Mucosa of descending colon (tissue), 3 donors: ENCODE data around the gene SIK2. TPM values are rescaled to one million over a fixed set of nuclear protein-coding genes. Genes with fewer than 3 reads are reported as not detected.

Source experiments
- ATAC-seq: fragments of 200-7000 bp; cut with Tn5 transposase; one replicate; pipeline ENCODE4 v1.9.1; 2020; ENCODE audit warnings: mild to moderate bottlenecking, moderate library complexity
- DNase-seq, 3 donors: peaks; one replicate each; pipeline ENCODE4 v3.0.0-alpha.2; 2020
- H3K36me3 ChIP-seq: fragments of 200-600 bp; one replicate; pipeline ENCODE4 v1.8.0; 2021; ENCODE audit warnings: low read depth, mild to moderate bottlenecking
- H3K4me1 ChIP-seq: fragments of 200-600 bp; one replicate; pipeline ENCODE4 v1.8.0; 2021; ENCODE audit warnings: low read depth, mild to moderate bottlenecking
- H3K4me3 ChIP-seq: fragments of 200-600 bp; one replicate; pipeline ENCODE4 v1.8.0; 2021; ENCODE audit warnings: mild to moderate bottlenecking
- H3K9me3 ChIP-seq: fragments of 200-600 bp; one replicate; pipeline ENCODE4 v1.8.0; 2021; ENCODE audit warnings: mild to moderate bottlenecking
- intact Hi-C, 2 donors: fragments of 100-400 bp; cut with DNase I in 1 of 2; cut with micrococcal nuclease in 1 of 2; formaldehyde crosslinking; loops; one replicate each; pipeline versions ENCODE4 v1.11.0 to v1.11.1; 2022; cut with DNase I, micrococcal nuclease
- total RNA-seq, 3 donors: library from RNA; stranded (reverse); fragmentation: NEBNext Ultra II Directional in 2 of 3; extraction: Animal tissue kit (Norgen Biotek cat#: 25700) in 2 of 3; gene quantifications; one replicate each; pipeline versions ENCODE4 v1.2.1 to v1.2.4, GENCODE V29; 2021 to 2023
- TF ChIP-seq, protein P1 (sequence below): fragments of 200-600 bp; IDR thresholded peaks from one replicate; pipeline ENCODE4 v1.8.0; 2022; ENCODE audit warnings: antibody characterized with exemption, mild to moderate bottlenecking
- donor health status: DM: no; HTN: no; CAD: no; lungs with moderate emphysema.
- donor health status: DM: no; HTN: no; CAD: no.
- donor health status: DM: no; HTN: yes; CAD: no.

SIK2 gene
- total RNA-seq, 3 donors from 2014 or later, result 22.0 to 23.0 (median 22.7) TPM

DNA sequence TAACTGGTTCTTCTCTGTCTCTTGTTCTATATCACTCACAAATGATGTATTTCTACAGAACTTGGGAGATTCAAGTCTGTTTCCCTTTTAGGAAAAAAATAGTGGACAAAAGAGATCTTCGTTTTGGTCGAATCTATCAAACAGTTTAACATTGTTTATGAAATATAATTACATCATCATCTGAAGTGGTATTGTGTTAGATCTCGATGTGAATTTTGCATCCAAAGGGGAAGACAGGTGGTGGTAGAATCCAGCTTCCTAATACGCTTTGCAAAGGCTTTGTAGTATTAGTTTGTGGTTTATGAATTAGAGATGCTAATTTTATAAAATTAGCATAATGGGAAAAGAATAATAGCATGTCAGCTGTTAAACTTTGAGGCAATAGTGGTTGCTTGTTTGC is 3.4 kb downstream of the SIK2 start:
- no peak overlapping the region for H3K4me3 ChIP-seq
- H3K36me3 ChIP-seq, result no peaks in the 10 kb centered on the region
- intact Hi-C loops, result no loop called here
- H3K4me1 ChIP-seq, result peaks cover 20% of the 10 kb centered on the region
- H3K9me3 ChIP-seq, result no peaks in the 10 kb centered on the region
- TF ChIP-seq, protein P1, sequence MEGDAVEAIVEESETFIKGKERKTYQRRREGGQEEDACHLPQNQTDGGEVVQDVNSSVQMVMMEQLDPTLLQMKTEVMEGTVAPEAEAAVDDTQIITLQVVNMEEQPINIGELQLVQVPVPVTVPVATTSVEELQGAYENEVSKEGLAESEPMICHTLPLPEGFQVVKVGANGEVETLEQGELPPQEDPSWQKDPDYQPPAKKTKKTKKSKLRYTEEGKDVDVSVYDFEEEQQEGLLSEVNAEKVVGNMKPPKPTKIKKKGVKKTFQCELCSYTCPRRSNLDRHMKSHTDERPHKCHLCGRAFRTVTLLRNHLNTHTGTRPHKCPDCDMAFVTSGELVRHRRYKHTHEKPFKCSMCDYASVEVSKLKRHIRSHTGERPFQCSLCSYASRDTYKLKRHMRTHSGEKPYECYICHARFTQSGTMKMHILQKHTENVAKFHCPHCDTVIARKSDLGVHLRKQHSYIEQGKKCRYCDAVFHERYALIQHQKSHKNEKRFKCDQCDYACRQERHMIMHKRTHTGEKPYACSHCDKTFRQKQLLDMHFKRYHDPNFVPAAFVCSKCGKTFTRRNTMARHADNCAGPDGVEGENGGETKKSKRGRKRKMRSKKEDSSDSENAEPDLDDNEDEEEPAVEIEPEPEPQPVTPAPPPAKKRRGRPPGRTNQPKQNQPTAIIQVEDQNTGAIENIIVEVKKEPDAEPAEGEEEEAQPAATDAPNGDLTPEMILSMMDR, result no peak
- ATAC-seq (no peak), DNase-seq (no peak)

DNA sequence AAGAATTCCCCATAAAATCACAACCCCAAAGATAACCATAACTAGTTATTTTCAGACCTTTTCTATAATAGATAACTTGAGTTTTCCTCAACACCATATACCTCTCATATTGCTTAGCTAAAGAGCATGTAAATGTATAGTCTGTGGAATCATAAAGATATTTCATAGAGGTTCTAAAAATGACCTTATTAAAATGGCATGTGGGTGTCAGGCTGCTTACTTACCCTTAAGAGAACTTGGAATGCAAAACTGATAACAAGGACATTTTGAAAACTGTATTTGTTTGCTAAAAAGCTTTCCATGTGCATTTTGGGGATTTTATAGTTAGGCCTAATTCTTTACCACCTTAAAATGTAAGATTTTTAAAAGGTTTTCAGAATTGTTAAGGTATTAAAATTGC is 4.7 kb downstream of the SIK2 start:
- DNase-seq (no peak), ATAC-seq (no peak)
- Histone ChIP-seq H3K4me1 (peaks cover 14% of the 10 kb centered on the region), H3K36me3 (no peaks in the 10 kb centered on the region), H3K9me3 (no peaks in the 10 kb centered on the region), H3K4me3 (no peak overlapping the region)
- TF ChIP-seq, protein P1, result no peak
- intact Hi-C loops, result no loop called here

DNA sequence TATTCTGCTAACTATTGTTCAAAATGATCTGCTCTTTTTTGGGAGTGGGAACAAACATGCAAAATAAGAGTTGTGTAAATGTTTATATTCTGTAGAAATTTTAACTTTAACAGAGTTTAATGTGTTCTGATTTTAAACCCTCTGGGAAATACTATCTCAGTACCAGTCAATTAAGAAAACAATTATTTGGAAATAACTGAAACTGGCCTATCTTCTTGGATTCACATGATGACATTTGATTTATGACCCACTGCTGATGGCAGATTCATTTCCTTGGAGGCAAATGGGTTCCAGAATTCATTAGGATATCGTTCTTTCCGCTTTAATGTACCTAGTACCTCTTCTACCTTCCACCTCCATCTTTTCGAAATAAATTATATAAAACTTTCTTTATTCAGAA is 5.5 kb downstream of the SIK2 start:
- no peak for ATAC-seq
- Histone ChIP-seq H3K36me3 (no peaks in the 10 kb centered on the region), H3K4me3 (no peak overlapping the region), H3K4me1 (peaks cover 14% of the 10 kb centered on the region), H3K9me3 (no peaks in the 10 kb centered on the region)
- TF ChIP-seq, protein P1, result no peak
- DNase-seq, result no peak
- intact Hi-C loops, result no loop called here

DNA sequence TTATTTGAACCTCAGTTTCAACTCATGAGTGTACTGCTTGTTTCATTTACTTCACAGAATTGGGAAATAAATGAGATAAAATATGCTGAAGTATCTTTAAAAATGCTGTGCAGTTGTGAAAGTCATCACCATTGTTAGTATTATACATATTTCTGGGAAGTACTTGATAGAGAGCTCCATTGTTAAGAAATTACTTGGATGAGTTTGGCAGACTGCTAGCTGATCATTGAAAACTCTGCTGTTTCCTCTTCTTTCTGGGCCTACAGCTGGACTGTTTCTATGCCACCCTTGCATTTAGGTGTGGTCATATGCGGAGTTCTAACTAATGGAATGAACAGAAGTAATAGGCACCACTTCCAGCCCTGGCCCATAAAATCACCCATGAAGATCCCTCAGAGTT is 10.0 kb downstream of the SIK2 start:
- intact Hi-C loops, result no loop called here
- Histone ChIP-seq H3K4me3 (no peak overlapping the region), H3K4me1 (no peaks in the 10 kb centered on the region), H3K36me3 (no peaks in the 10 kb centered on the region), H3K9me3 (no peaks in the 10 kb centered on the region)
- TF ChIP-seq, protein P1, result no peak
- no peak for DNase-seq
- no peak for ATAC-seq

DNA sequence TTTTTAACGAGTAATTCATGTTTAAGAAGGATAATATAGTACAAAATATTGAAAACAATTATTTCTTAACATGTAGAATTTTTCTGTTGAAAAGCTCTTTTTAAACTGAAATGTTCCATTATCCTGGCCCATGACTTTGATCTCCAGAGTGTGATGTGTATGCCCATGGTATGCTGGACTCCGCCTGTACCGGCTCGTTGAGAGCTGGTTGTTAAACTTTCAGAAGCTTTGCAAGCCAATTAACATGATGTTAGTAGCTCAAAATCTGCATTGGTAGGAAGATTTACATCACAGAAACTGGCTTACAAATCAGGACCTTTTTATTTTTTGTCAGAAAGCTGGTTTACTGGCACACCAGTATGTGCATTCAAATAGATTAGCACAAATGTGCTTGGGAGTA is 15.0 kb downstream of the SIK2 start:
- no peaks in the 10 kb centered on the region for H3K4me1 ChIP-seq
- TF ChIP-seq, protein P1, result no peak
- DNase-seq (no peak), ATAC-seq (no peak)
- no peaks in the 10 kb centered on the region for H3K9me3 ChIP-seq
- H3K36me3 ChIP-seq, result no peaks in the 10 kb centered on the region
- intact Hi-C loops, result no loop called here
- H3K4me3 ChIP-seq, result no peak overlapping the region

DNA sequence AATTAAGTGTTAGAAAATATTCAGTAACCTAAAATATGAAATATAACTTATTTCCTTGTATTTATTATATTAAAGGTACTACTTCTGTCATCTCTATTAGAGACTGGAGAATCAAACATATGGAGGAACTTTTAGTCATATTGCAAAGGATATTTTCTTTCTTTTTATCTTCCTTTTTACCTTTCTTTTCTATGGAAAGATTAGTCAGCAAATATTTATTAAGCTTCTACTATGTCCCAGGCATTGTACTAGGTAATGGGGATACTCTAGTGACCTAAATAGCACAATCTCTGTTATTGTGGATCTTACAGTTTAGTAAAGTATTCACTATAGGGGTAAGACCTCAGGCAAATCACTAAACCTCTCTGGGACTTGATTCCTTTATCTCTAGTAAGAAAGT is 18.3 kb downstream of the SIK2 start:
- no peak for ATAC-seq
- intact Hi-C loops, result no loop called here
- no peaks in the 10 kb centered on the region for H3K9me3 ChIP-seq
- H3K36me3 ChIP-seq, result no peaks in the 10 kb centered on the region
- no peak for DNase-seq
- TF ChIP-seq, protein P1, result no peak
- H3K4me3 ChIP-seq, result no peak overlapping the region
- peaks cover 13% of the 10 kb centered on the region for H3K4me1 ChIP-seq
